G401.6 (cell line): Measurements from ENCODE around the gene SNAPC2.
"Not testable (repeated sequence)": the region's sequence is repeated elsewhere in the genome, so short reads cannot be mapped to it uniquely, and the experiment has no call there.

ENCODE experiments used
- FAIRE-seq: peaks from 2 replicates; lab custom pipeline; 2012; peaks lifted over from hg19 to GRCh38; lab: Jason Lieb, UNC

SNAPC2 gene

GRCh38 chr19:7921967-7922835 is 2.1 kb downstream of the SNAPC2 start:
- FAIRE-seq, result no peak

- no peak for FAIRE-seq
These were observed 2.7 kb downstream of the SNAPC2 start for GRCh38 chr19:7922836-7923195.

GRCh38 chr19:7923295-7924191 is 3.4 kb downstream of the SNAPC2 start:
- FAIRE-seq, result no peak

- FAIRE-seq, result no peak
These were observed 4.1 kb downstream of the SNAPC2 start for GRCh38 chr19:7924241-7924640.

GRCh38 chr19:7924651-7925170 is 4.6 kb downstream of the SNAPC2 start:
- FAIRE-seq, result no peak

- no peak for FAIRE-seq
These were observed 5.2 kb downstream of the SNAPC2 start for GRCh38 chr19:7925171-7925851.

- FAIRE-seq, result no peak
These were observed 6.0 kb downstream of the SNAPC2 start, which contains the start of gene CTXN1 for GRCh38 chr19:7926021-7926726. Gene CTXN1, minus strand, starts transcription at chr19:7926135. Its CDS starts 597 bp downstream, at chr19:7925538.

- no peak for FAIRE-seq
These were observed 6.8 kb downstream of the SNAPC2 start for GRCh38 chr19:7926727-7927604.

- FAIRE-seq, result no peak
These were observed 7.6 kb downstream of the SNAPC2 start for GRCh38 chr19:7927605-7928333.

- no peak for FAIRE-seq
These were observed 8.2 kb downstream of the SNAPC2 start for GRCh38 chr19:7928334-7928706.

GRCh38 chr19:7928741-7929701 is 8.9 kb downstream of the SNAPC2 start:
- FAIRE-seq, result peak; percentile 96

GRCh38 chr19:7930030-7930429 is 9.9 kb downstream of the SNAPC2 start:
- not testable (repeated sequence) for FAIRE-seq

GRCh38 chr19:7930765-7931164 is 10.6 kb downstream of the SNAPC2 start:
- FAIRE-seq, result no peak

GRCh38 chr19:7931221-7932061 is 11.3 kb downstream of the SNAPC2 start:
- no peak for FAIRE-seq

GRCh38 chr19:7932276-7932929 is 12.3 kb downstream of the SNAPC2 start:
- FAIRE-seq, result no peak

GRCh38 chr19:7932930-7933300 is 12.8 kb downstream of the SNAPC2 start:
- no peak for FAIRE-seq

- FAIRE-seq, result no peak
These were observed 13.3 kb downstream of the SNAPC2 start for GRCh38 chr19:7933411-7933810.
